HEK293 (cell line): ENCODE measurements around the gene NEURL4.

Source experiments
- CTCF ChIA-PET: fragments of 350-600 bp; formaldehyde crosslinking; extraction: SDS; loops from one replicate; lab custom pipeline; 2021; ENCODE audit warnings: antibody characterized with exemption; lab: Yijun Ruan, JAX
- POLR2A ChIA-PET: fragments of 300-600 bp; formaldehyde crosslinking; extraction: SDS; loops from one replicate; lab custom pipeline; 2020; ENCODE audit warnings: antibody characterized with exemption, inconsistent platforms; lab: Yijun Ruan, JAX
- H3K27ac ChIP-seq: fragments of 200-500 bp; sonication (Bioruptor generic); 2 replicates; pipeline ENCODE4 v1.5.1; 2014; ENCODE audit warnings: low read depth, low read length, control low read depth, inconsistent platforms; ENCODE audit errors: extremely low read depth
- H3K36me3 ChIP-seq, 2 experiments: fragments of 200-500 bp in 1 of 2; sonication (Bioruptor generic) in 1 of 2; 1 replicate in 1 of 2; 2 replicates in 1 of 2; pipeline ENCODE4 v1.5.1; 2014 to 2017; ENCODE audit warnings: inconsistent platforms in 2 of 2, low read length in 2 of 2; ENCODE audit not compliant: control insufficient read depth in 2 of 2, insufficient read depth in 1 of 2
- H3K4me1 ChIP-seq: fragments of 200-500 bp; sonication (Bioruptor generic); 2 replicates; pipeline ENCODE4 v1.5.1; 2014; ENCODE audit warnings: mild to moderate bottlenecking, low read length, inconsistent platforms; ENCODE audit not compliant: control insufficient read depth, insufficient read depth
- H3K4me3 ChIP-seq: 2 replicates; pipeline ENCODE4 v1.5.1; 2011; ENCODE audit warnings: low read depth, mild to moderate bottlenecking, control low read depth, low read length, moderate library complexity
- H3K9me3 ChIP-seq: fragments of 200-500 bp; sonication (Bioruptor generic); 2 replicates; pipeline ENCODE4 v1.5.1; 2014; ENCODE audit warnings: low read depth, low read length, inconsistent platforms; ENCODE audit not compliant: control insufficient read depth, insufficient read depth
- CTCF ChIP-seq: fragments of 450-650 bp; formaldehyde crosslinking; IDR thresholded peaks from 2 replicates; pipeline ENCODE4 v1.5.1; 2016; ENCODE audit warnings: missing biosample characterization, missing genetic modification characterization
- GFI1B ChIP-seq: fragments of 450-650 bp; formaldehyde crosslinking; IDR thresholded peaks from 2 replicates; pipeline ENCODE4 v1.5.1; 2016; ENCODE audit warnings: missing biosample characterization, missing genetic modification characterization
- GLIS1 ChIP-seq: fragments of 450-650 bp; formaldehyde crosslinking; IDR thresholded peaks from 2 replicates; pipeline ENCODE4 v1.5.1; 2016; ENCODE audit warnings: missing biosample characterization, missing genetic modification characterization
- KLF16 ChIP-seq: fragments of 450-650 bp; formaldehyde crosslinking; IDR thresholded peaks from 2 replicates; pipeline ENCODE4 v1.5.1; 2017; ENCODE audit warnings: missing biosample characterization, missing genetic modification characterization
- KLF8 ChIP-seq: fragments of 450-650 bp; formaldehyde crosslinking; IDR thresholded peaks from 2 replicates; pipeline ENCODE4 v1.5.1; 2016; ENCODE audit warnings: missing biosample characterization, missing genetic modification characterization
- PATZ1 ChIP-seq: fragments of 450-650 bp; formaldehyde crosslinking; IDR thresholded peaks from 2 replicates; pipeline ENCODE4 v1.5.1; 2016; ENCODE audit warnings: missing biosample characterization, missing genetic modification characterization
- SCRT1 ChIP-seq: fragments of 450-650 bp; formaldehyde crosslinking; IDR thresholded peaks from 2 replicates; pipeline ENCODE4 v1.5.1; 2016; ENCODE audit warnings: missing biosample characterization, missing genetic modification characterization, borderline replicate concordance
- ZFP69B ChIP-seq: fragments of 450-650 bp; formaldehyde crosslinking; IDR thresholded peaks from 2 replicates; pipeline ENCODE4 v1.5.1; 2016; ENCODE audit warnings: missing biosample characterization, missing genetic modification characterization
- ZNF133 ChIP-seq: fragments of 450-650 bp; formaldehyde crosslinking; IDR thresholded peaks from 2 replicates; pipeline ENCODE4 v1.5.1; 2016; ENCODE audit warnings: missing biosample characterization, missing genetic modification characterization
- ZNF138 ChIP-seq: fragments of 450-650 bp; formaldehyde crosslinking; IDR thresholded peaks from 2 replicates; pipeline ENCODE4 v1.5.1; 2016; ENCODE audit warnings: missing biosample characterization, missing genetic modification characterization, borderline replicate concordance
- ZNF16 ChIP-seq: fragments of 450-650 bp; formaldehyde crosslinking; IDR thresholded peaks from 2 replicates; pipeline ENCODE4 v1.5.1; 2016; ENCODE audit warnings: low read depth, missing biosample characterization, missing genetic modification characterization
- ZNF174 ChIP-seq: fragments of 450-650 bp; formaldehyde crosslinking; IDR thresholded peaks from 2 replicates; pipeline ENCODE4 v1.5.0; 2017; ENCODE audit warnings: missing biosample characterization, mild to moderate bottlenecking, missing genetic modification characterization
- ZNF2 ChIP-seq: fragments of 450-650 bp; formaldehyde crosslinking; IDR thresholded peaks from 2 replicates; pipeline ENCODE4 v1.5.1; 2016; ENCODE audit warnings: missing biosample characterization, missing genetic modification characterization
- ZNF202 ChIP-seq: fragments of 450-650 bp; formaldehyde crosslinking; IDR thresholded peaks from 2 replicates; pipeline ENCODE4 v1.5.1; 2016; ENCODE audit warnings: missing biosample characterization, missing genetic modification characterization, borderline replicate concordance
- ZNF221 ChIP-seq: fragments of 450-650 bp; formaldehyde crosslinking; IDR thresholded peaks from 2 replicates; pipeline ENCODE4 v1.5.1; 2017; ENCODE audit warnings: missing biosample characterization, missing genetic modification characterization, borderline replicate concordance
- ZNF274 ChIP-seq, 2 experiments: fragments of 200-500 bp in 1 of 2; fragments of 450-650 bp in 1 of 2; sonication (Bioruptor generic) in 1 of 2; formaldehyde crosslinking in 1 of 2; IDR thresholded peaks; 2 replicates each; pipeline versions ENCODE4 v1.5.1 to v1.6.1; 2014 to 2016; ENCODE audit warnings: borderline replicate concordance in 1 of 2, inconsistent platforms in 1 of 2, low read length in 1 of 2, missing biosample characterization in 1 of 2, missing genetic modification characterization in 1 of 2
- ZNF324 ChIP-seq: fragments of 450-650 bp; formaldehyde crosslinking; IDR thresholded peaks from 2 replicates; pipeline ENCODE4 v1.5.1; 2016; ENCODE audit warnings: missing biosample characterization, missing genetic modification characterization
- ZNF433 ChIP-seq: fragments of 450-650 bp; formaldehyde crosslinking; IDR thresholded peaks from 2 replicates; pipeline ENCODE4 v1.5.1; 2016; ENCODE audit warnings: missing biosample characterization, missing genetic modification characterization, low read depth
- ZNF473 ChIP-seq: fragments of 450-650 bp; formaldehyde crosslinking; IDR thresholded peaks from 2 replicates; pipeline ENCODE4 v1.5.1; 2017; ENCODE audit warnings: missing biosample characterization, missing genetic modification characterization
- ZNF48 ChIP-seq: fragments of 450-650 bp; formaldehyde crosslinking; IDR thresholded peaks from 2 replicates; pipeline ENCODE4 v1.5.1; 2016; ENCODE audit warnings: missing biosample characterization, missing genetic modification characterization
- ZNF645 ChIP-seq: fragments of 450-650 bp; formaldehyde crosslinking; IDR thresholded peaks from 2 replicates; pipeline ENCODE4; 2016; ENCODE audit warnings: missing biosample characterization, missing genetic modification characterization
- ZNF747 ChIP-seq: fragments of 450-650 bp; formaldehyde crosslinking; IDR thresholded peaks from 2 replicates; pipeline ENCODE4 v1.5.1; 2016; ENCODE audit warnings: missing biosample characterization, missing genetic modification characterization
- ZNF776 ChIP-seq: fragments of 450-650 bp; formaldehyde crosslinking; IDR thresholded peaks from 2 replicates; pipeline ENCODE4 v1.5.0; 2017; ENCODE audit warnings: missing biosample characterization, missing genetic modification characterization, borderline replicate concordance
- ZNF791 ChIP-seq: fragments of 450-650 bp; formaldehyde crosslinking; IDR thresholded peaks from 2 replicates; pipeline ENCODE4 v1.5.1; 2016; ENCODE audit warnings: missing biosample characterization, missing genetic modification characterization
- ZNF830 ChIP-seq: fragments of 450-650 bp; IDR thresholded peaks from 2 replicates; pipeline ENCODE4 v1.5.0; 2018; ENCODE audit warnings: missing biosample characterization, missing genetic modification characterization, low read depth, mild to moderate bottlenecking, moderate library complexity
- ZSCAN23 ChIP-seq: fragments of 450-650 bp; formaldehyde crosslinking; IDR thresholded peaks from 2 replicates; pipeline ENCODE4 v1.5.1; 2016; ENCODE audit warnings: missing biosample characterization, missing genetic modification characterization
- TF ChIP-seq, protein P1 (sequence below): fragments of 450-650 bp; formaldehyde crosslinking; IDR thresholded peaks from 2 replicates; pipeline ENCODE4 v1.5.1; 2016; ENCODE audit warnings: missing biosample characterization, missing genetic modification characterization
- TF ChIP-seq, protein P2 (sequence below): fragments of 450-650 bp; formaldehyde crosslinking; IDR thresholded peaks from 2 replicates; pipeline ENCODE4 v1.5.0; 2017; ENCODE audit warnings: missing biosample characterization, missing genetic modification characterization, borderline replicate concordance

NEURL4 gene

DNA sequence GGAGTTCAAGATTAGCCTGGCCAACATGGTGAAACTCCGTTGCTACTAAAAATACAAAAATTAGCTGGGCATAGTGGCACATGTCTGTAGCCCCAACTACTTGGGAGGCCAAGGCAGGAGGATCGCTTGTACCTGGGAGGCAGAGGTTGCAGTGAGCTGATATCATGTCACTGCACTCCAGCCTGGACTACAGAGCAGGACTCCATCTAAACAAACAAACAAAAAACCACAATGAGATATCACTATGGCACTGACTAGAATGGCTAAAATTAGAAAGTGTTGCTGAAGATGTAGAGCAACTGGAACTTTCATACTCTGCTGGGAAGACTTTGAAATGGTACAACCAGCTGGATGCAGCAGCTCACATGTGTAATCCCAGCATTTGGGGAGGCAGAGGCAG is 45.2 kb upstream of the NEURL4 start:
- Histone ChIP-seq H3K4me1 (no peaks in the 10 kb centered on the region), H3K9me3 (no peaks in the 10 kb centered on the region), H3K36me3 (no peaks in the 10 kb centered on the region), H3K4me3 (no peak overlapping the region), H3K27ac (no peak overlapping the region)
- CTCF ChIA-PET: interaction anchor here (2.4 kb wide), 1 partner anchor 18 kb away, joined by 21 read pairs; the partner anchor contains the start of gene TMEM95
- POLR2A ChIA-PET: no interaction called here
- no peak for TF ChIP-seq ZNF221 (tag by site-specific recombination)
- TF ChIP-seq ZNF776 (tag by site-specific recombination): no peak
- TF ChIP-seq, protein P1, sequence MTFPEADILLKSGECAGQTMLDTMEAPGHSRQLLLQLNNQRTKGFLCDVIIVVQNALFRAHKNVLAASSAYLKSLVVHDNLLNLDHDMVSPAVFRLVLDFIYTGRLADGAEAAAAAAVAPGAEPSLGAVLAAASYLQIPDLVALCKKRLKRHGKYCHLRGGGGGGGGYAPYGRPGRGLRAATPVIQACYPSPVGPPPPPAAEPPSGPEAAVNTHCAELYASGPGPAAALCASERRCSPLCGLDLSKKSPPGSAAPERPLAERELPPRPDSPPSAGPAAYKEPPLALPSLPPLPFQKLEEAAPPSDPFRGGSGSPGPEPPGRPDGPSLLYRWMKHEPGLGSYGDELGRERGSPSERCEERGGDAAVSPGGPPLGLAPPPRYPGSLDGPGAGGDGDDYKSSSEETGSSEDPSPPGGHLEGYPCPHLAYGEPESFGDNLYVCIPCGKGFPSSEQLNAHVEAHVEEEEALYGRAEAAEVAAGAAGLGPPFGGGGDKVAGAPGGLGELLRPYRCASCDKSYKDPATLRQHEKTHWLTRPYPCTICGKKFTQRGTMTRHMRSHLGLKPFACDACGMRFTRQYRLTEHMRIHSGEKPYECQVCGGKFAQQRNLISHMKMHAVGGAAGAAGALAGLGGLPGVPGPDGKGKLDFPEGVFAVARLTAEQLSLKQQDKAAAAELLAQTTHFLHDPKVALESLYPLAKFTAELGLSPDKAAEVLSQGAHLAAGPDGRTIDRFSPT (tag by site-specific recombination): no peak
- TF ChIP-seq ZNF202: no peak
- no peak for TF ChIP-seq ZNF48 (tag by site-specific recombination)
- no peak for TF ChIP-seq ZNF174
- no peak for TF ChIP-seq KLF16 (tag by site-specific recombination)
- TF ChIP-seq ZNF324 (tag by site-specific recombination): no peak
- TF ChIP-seq PATZ1 (tag by site-specific recombination): no peak
- no peak for TF ChIP-seq ZFP69B (tag by site-specific recombination)
- no peak for TF ChIP-seq ZNF133 (tag by site-specific recombination)
- no peak for TF ChIP-seq ZNF473 (tag by site-specific recombination)
- TF ChIP-seq ZNF747 (tag by site-specific recombination): no peak
- TF ChIP-seq, protein P2, sequence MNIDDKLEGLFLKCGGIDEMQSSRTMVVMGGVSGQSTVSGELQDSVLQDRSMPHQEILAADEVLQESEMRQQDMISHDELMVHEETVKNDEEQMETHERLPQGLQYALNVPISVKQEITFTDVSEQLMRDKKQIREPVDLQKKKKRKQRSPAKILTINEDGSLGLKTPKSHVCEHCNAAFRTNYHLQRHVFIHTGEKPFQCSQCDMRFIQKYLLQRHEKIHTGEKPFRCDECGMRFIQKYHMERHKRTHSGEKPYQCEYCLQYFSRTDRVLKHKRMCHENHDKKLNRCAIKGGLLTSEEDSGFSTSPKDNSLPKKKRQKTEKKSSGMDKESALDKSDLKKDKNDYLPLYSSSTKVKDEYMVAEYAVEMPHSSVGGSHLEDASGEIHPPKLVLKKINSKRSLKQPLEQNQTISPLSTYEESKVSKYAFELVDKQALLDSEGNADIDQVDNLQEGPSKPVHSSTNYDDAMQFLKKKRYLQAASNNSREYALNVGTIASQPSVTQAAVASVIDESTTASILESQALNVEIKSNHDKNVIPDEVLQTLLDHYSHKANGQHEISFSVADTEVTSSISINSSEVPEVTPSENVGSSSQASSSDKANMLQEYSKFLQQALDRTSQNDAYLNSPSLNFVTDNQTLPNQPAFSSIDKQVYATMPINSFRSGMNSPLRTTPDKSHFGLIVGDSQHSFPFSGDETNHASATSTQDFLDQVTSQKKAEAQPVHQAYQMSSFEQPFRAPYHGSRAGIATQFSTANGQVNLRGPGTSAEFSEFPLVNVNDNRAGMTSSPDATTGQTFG (tag by site-specific recombination): no peak
- no peak for TF ChIP-seq ZNF274 (IDR thresholded peaks at IDR 0.05; ENCODE audit: low read length)
- TF ChIP-seq ZNF274 (tag by site-specific recombination; IDR thresholded peaks at IDR 0.05; ENCODE audit: borderline replicate concordance): no peak
- TF ChIP-seq ZNF830 (tag by site-specific recombination): no peak
- TF ChIP-seq KLF8: 0 out of 2 replicates have a peak, but pooled peaks have one; percentile 27
- no peak for TF ChIP-seq ZNF16 (tag by site-specific recombination)
- TF ChIP-seq ZNF645 (tag by site-specific recombination): no peak
- TF ChIP-seq ZNF433 (tag by site-specific recombination): no peak
- no peak for TF ChIP-seq CTCF (tag by site-specific recombination)
- no peak for TF ChIP-seq GFI1B (tag by site-specific recombination)
- no peak for TF ChIP-seq SCRT1 (tag by site-specific recombination)
- no peak for TF ChIP-seq ZNF138 (tag by site-specific recombination)
- TF ChIP-seq ZNF2 (tag by site-specific recombination): peak; percentile 93
- peak; percentile 51 for TF ChIP-seq GLIS1 (tag by site-specific recombination)
- no peak for TF ChIP-seq ZSCAN23 (tag by site-specific recombination)
- TF ChIP-seq ZNF791 (tag by site-specific recombination): no peak
